SU-DHL-6 (cell line): ENCODE data around the gene PEDS1.

ENCODE experiments used
- CTCF ChIP-seq: fragments of 200-600 bp; sonication (generic); IDR thresholded peaks from one replicate; pipeline ENCODE4 v1.5.1; 2017; ENCODE audit warnings: antibody characterized with exemption, mild to moderate bottlenecking, low read length, moderate library complexity; ENCODE audit not compliant: insufficient read depth, poor library complexity, severe bottlenecking
- EZH2phosphoT487 ChIP-seq: fragments of 200-600 bp; sonication (generic), shearing (Covaris generic); conservative IDR thresholded peaks from 2 replicates; pipeline ENCODE4 v1.6.1; 2018; ENCODE audit warnings: mild to moderate bottlenecking, antibody characterized with exemption, low read length, moderate library complexity, mixed read lengths

- TF ChIP-seq CTCF (no peak), EZH2phosphoT487 (no peak)
Observed at GRCh38 chr20:50199703-50200102, 46.2 kb upstream of the PEDS1 start.
